GM06990 (cell line): Measurements from ENCODE around the gene TBC1D9.

Experiments
- DNase-seq: peaks from one replicate; pipeline ENCODE4 v3.0.0-alpha.2; 2011; ENCODE audit not compliant: insufficient read length; ENCODE audit errors: extremely low read depth
- H3K27me3 ChIP-seq: replicated peaks from 2 replicates; pipeline ENCODE4 v1.6.0; 2011; ENCODE audit warnings: low read length; ENCODE audit not compliant: control insufficient read depth, insufficient read depth
- H3K36me3 ChIP-seq: 2 replicates; pipeline ENCODE4 v1.5.1; 2011; ENCODE audit warnings: low read length; ENCODE audit not compliant: control insufficient read depth, insufficient read depth
- H3K4me3 ChIP-seq: replicated peaks from 2 replicates; pipeline ENCODE4 v1.5.1; 2011; ENCODE audit warnings: low read depth, mild to moderate bottlenecking, control low read depth, low read length
- TF ChIP-seq, protein P1 (sequence below): IDR thresholded peaks from 2 replicates; pipeline ENCODE4 v1.5.1; 2011; ENCODE audit warnings: low read length, control low read depth, mild to moderate bottlenecking, inconsistent platforms; ENCODE audit not compliant: insufficient read depth, poor library complexity, severe bottlenecking

The TBC1D9 gene

DNA sequence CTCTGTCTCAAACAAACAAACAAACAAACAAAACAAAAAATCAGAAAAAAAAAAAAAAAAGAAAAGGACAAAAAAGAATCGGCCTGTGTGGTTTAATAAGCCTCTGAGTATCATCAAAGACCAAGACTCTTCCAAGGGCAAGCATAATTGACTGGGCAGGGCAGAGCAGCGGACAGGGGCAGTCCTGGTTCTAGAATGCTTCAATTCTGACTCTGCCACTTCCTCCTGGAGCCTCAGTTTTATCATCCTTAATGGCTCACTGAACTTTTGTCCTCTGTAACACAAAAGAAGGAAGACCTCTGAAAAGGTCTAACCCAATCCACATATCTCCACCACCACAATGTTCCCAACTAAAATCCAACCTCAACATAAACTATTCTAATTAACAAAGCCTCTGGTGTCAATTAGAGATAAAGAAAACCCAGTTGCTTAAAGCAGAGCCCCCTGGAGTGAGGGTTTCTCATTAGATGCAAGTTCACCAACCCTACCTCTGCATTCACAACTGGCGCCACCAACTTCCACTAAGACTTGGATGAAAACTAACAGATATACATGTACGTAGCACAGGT is 51.7 kb downstream of the TBC1D9 start:
- no peaks in the 10 kb centered on the region for H3K27me3 ChIP-seq
- H3K4me3 ChIP-seq = no peak overlapping the region
- TF ChIP-seq, protein P1, sequence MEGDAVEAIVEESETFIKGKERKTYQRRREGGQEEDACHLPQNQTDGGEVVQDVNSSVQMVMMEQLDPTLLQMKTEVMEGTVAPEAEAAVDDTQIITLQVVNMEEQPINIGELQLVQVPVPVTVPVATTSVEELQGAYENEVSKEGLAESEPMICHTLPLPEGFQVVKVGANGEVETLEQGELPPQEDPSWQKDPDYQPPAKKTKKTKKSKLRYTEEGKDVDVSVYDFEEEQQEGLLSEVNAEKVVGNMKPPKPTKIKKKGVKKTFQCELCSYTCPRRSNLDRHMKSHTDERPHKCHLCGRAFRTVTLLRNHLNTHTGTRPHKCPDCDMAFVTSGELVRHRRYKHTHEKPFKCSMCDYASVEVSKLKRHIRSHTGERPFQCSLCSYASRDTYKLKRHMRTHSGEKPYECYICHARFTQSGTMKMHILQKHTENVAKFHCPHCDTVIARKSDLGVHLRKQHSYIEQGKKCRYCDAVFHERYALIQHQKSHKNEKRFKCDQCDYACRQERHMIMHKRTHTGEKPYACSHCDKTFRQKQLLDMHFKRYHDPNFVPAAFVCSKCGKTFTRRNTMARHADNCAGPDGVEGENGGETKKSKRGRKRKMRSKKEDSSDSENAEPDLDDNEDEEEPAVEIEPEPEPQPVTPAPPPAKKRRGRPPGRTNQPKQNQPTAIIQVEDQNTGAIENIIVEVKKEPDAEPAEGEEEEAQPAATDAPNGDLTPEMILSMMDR = no peak
- no peaks in the 10 kb centered on the region for H3K36me3 ChIP-seq
- DNase-seq = no peak

DNA sequence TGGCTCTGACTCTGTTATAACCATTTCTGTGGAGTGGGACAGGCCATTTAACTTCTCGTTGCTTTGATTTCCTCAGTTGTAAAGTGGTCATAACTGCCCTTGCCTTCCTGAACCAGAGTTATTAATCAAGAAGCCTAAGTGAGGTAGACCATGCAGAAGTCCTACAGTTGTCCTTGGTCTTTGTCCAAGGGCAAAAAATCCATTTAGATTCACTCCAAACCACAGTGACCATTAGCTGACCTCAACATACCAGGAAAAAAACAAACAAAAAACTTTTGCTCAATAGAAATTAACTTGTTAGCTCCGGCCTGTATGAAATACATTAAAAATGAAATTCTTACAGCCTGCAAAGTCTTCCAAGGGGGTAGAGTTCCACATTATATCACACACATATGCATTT is 52.7 kb downstream of the TBC1D9 start:
- Histone ChIP-seq H3K4me3 (no peak overlapping the region), H3K36me3 (no peaks in the 10 kb centered on the region), H3K27me3 (no peaks in the 10 kb centered on the region)
- TF ChIP-seq, protein P1 = no peak
- no peak for DNase-seq

DNA sequence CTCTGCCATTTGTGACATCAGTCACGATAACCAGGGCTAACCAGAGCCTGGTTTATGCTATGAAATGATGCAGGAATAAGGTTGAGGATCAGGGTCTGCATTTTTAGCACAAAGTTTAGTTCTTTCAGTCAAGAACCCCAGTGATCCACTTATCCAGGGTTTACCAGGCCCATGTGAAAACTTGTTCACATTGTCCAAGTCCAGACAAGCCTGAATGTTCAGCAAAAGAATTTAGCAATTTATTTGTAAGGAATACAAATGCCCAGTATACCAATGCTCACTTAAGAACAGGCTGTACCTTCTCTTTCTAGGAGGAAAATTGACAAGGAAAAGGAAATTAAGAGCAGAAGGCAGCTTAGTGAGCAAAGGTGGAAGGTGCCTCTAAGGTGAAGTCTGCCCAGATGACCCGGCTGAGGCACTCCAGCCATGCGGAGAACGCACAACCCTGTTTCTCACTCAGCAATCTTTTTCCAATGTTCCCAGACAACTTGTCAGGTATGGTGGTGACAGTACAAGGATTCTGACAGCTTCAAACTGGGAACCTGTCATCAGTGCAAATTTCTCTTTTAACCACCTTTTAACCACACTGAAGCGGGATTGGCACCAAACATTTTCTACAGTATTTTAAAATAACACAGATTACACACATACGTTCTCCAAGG is 54.0 kb downstream of the TBC1D9 start:
- no peaks in the 10 kb centered on the region for H3K36me3 ChIP-seq
- TF ChIP-seq, protein P1 = no peak
- DNase-seq = no peak
- H3K27me3 ChIP-seq = no peaks in the 10 kb centered on the region
- H3K4me3 ChIP-seq = no peak overlapping the region

DNA sequence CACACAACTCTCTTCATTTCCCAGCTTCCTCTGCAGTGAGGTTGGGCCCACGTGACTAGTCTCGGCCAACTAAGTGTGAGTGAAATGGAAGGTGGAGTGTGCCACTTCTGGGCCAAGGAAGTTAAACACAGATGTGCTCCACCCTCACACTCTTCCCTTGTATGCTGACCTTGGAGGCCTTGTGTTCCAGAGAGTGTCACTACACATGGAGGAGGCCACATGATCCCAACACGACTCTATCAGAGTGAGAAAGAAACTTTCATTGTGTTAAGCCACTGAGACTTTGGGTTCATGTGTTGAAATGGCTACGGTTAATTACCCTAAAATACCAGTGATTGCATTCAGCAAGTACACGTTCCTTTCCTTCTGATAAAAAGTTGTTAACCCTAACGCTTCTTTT is 55.1 kb downstream of the TBC1D9 start:
- Histone ChIP-seq H3K4me3 (no peak overlapping the region), H3K36me3 (no peaks in the 10 kb centered on the region), H3K27me3 (no peaks in the 10 kb centered on the region)
- no peak for DNase-seq
- TF ChIP-seq, protein P1 = no peak

DNA sequence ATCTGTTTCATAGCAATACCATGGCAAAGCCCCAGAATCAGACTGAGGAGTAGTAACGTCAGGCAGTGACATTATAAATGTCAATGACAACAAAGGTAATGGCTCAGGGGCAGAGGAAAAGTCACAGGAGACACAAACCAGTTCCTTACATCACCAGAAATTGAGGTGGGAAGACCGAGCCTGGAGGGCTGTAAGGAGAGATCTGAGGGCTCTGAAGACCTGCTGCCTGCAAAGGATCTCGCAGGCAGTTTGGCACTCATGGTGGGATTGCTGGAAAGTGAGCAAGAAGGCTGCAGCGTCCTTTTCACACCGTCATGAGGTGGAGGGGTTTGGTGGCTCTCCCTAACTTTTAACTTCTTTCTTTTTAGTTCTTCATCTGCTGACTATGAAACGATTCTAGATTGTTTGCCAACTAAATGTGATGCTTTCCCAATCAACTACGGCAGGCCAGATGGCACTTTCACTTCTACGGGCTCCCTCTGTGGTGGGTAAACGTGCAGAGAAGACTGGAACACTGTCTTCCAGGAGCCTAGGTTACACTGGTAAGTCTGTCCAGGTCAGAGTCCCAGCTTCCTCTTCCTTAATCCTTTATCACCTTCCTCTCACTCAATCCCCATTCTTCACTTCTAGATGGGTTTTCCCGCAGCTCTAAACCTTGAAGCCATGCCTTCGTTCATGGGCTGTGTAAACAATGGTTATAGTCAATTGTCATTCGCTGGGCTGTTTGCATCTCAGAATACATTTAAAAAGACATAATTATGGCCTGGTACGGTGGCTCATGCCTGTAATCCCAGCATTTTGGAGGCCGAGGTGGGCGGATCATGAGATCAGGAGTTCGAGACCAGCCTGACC is 58.2 kb downstream of the TBC1D9 start:
- Histone ChIP-seq H3K27me3 (no peaks in the 10 kb centered on the region), H3K4me3 (no peak overlapping the region), H3K36me3 (no peaks in the 10 kb centered on the region)
- TF ChIP-seq, protein P1 = no peak
- DNase-seq = no peak
